ENCODE results near the gene GABRG3.

The GABRG3 gene

DNA sequence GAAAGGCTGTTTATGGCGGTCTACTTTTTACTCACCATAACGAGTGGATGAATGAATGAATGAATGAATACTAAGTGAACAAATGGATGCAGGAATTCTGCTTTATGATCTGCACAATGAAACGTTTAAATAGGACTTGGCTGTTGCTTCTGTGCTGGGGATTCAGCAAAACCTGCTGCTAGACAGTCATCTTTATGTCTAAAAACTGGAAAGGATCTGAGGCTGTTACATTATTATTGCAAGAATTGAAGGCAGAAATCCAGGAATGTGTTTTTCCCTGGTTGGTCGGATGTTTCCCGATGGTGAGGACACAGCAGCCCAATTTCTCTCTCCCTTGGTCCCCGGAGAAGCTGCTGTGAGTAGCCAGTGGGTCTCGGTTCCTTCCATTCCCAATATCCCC is 94.2 kb downstream of the GABRG3 start:
- H3K9me3 Mint-ChIP-seq (ENCODE audit: low read depth) = peaks cover 9% of the 10 kb centered on the region
- no peak overlapping the region for H3K4me3 Mint-ChIP-seq
- no peaks in the 10 kb centered on the region for H3K4me1 Mint-ChIP-seq (ENCODE audit: low read depth)
- no peak overlapping the region for H3K27ac Mint-ChIP-seq
- H3K36me3 Mint-ChIP-seq = no peaks in the 10 kb centered on the region
- no peaks in the 10 kb centered on the region for H3K27me3 Mint-ChIP-seq

GRCh38 chr15:27065785-27066184 is 94.8 kb downstream of the GABRG3 start:
- peaks cover 9% of the 10 kb centered on the region for H3K9me3 Mint-ChIP-seq (ENCODE audit: low read depth)

GRCh38 chr15:27066446-27066845 is 95.5 kb downstream of the GABRG3 start:
- no peaks in the 10 kb centered on the region for H3K27me3 Mint-ChIP-seq
- H3K36me3 Mint-ChIP-seq = no peaks in the 10 kb centered on the region
- H3K4me3 Mint-ChIP-seq = no peak overlapping the region
- no peaks in the 10 kb centered on the region for H3K4me1 Mint-ChIP-seq (ENCODE audit: low read depth)
- H3K9me3 Mint-ChIP-seq (ENCODE audit: low read depth) = peaks cover 9% of the 10 kb centered on the region
- no peak overlapping the region for H3K27ac Mint-ChIP-seq

More at GRCh38 chr15:27065785-27066184, 94.8 kb downstream of the GABRG3 start:
- Mint-ChIP-seq H3K27me3 (no peaks in the 10 kb centered on the region), H3K27ac (no peak overlapping the region), H3K4me1 (ENCODE audit: low read depth) (no peaks in the 10 kb centered on the region), H3K36me3 (no peaks in the 10 kb centered on the region), H3K4me3 (no peak overlapping the region)

DNA sequence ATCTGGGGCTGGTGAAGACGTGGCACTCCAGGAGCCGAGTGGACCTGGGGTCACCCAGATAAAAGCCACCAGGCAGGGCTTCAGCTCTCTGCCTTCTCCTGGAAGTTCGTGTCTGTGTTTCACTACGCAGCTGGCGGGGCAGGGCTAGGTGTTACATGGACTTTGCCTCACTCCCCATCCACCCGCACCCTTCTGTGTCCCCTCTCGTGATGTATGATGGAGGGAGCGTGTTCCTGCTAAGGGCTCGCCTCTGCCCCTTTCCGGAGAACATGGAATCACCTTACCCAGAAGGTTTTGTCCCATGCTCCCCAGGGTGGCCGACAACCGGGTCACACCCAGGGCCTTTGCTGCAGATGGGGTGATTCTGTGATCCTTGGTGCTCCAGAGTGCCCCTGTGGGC is 96.2 kb downstream of the GABRG3 start:
- Mint-ChIP-seq H3K27me3 (no peaks in the 10 kb centered on the region), H3K27ac (no peak overlapping the region), H3K36me3 (no peaks in the 10 kb centered on the region), H3K9me3 (ENCODE audit: low read depth) (peaks cover 10% of the 10 kb centered on the region), H3K4me3 (no peak overlapping the region), H3K4me1 (ENCODE audit: low read depth) (no peaks in the 10 kb centered on the region)

DNA sequence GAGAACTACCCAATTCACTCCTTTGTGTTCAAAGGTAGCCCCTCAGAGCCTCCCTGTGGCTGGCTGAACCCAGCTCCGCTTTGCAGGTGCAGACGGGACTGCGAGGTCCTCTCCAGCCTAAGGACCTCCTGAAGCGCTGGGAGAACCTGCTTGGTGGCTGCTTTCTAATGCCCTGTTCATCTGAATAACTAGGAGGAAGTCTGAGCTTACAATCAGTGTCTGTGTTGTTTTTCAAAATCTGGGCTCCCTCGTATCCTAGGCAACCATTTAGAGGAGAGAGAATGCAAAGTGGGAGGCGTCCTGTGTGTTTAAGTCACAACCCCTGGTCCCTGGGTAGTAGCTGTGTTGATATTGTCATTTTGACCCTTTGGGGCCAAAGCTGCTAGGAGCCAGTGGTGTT is 99.9 kb downstream of the GABRG3 start:
- no peaks in the 10 kb centered on the region for H3K36me3 Mint-ChIP-seq
- H3K4me1 Mint-ChIP-seq (ENCODE audit: low read depth) = no peaks in the 10 kb centered on the region
- no peaks in the 10 kb centered on the region for H3K27me3 Mint-ChIP-seq
- peaks cover 13% of the 10 kb centered on the region for H3K9me3 Mint-ChIP-seq (ENCODE audit: low read depth)
- no peak overlapping the region for H3K27ac Mint-ChIP-seq
- no peak overlapping the region for H3K4me3 Mint-ChIP-seq

DNA sequence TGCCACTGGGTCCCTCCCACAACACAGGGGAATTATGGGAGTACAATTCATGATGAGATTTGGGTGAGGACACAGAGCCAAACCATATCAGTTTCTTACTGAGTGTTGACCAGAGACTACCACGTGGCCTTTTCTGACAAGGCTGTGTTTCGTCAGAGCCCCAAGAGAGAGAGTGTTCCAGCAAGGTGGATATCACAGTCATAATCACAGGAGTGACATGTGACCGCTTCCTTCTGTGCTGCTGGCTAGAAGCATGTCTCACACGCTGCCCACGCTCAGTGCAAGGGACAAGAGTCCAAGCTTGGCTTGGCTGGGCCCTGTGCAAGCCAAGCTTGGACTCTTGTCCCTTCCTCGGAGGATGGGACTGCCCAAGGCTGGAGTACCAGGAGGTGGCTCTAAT is 103.2 kb downstream of the GABRG3 start:
- Mint-ChIP-seq H3K4me1 (ENCODE audit: low read depth) (no peaks in the 10 kb centered on the region), H3K36me3 (no peaks in the 10 kb centered on the region), H3K9me3 (ENCODE audit: low read depth) (peaks cover 4% of the 10 kb centered on the region), H3K4me3 (no peak overlapping the region), H3K27ac (no peak overlapping the region), H3K27me3 (no peaks in the 10 kb centered on the region)

GRCh38 chr15:27077790-27078189 is 106.8 kb downstream of the GABRG3 start:
- no peaks in the 10 kb centered on the region for H3K9me3 Mint-ChIP-seq (ENCODE audit: low read depth)
- no peaks in the 10 kb centered on the region for H3K36me3 Mint-ChIP-seq
- H3K27me3 Mint-ChIP-seq = no peaks in the 10 kb centered on the region
- H3K27ac Mint-ChIP-seq = no peak overlapping the region
- H3K4me1 Mint-ChIP-seq (ENCODE audit: low read depth) = no peaks in the 10 kb centered on the region
- no peak overlapping the region for H3K4me3 Mint-ChIP-seq

DNA sequence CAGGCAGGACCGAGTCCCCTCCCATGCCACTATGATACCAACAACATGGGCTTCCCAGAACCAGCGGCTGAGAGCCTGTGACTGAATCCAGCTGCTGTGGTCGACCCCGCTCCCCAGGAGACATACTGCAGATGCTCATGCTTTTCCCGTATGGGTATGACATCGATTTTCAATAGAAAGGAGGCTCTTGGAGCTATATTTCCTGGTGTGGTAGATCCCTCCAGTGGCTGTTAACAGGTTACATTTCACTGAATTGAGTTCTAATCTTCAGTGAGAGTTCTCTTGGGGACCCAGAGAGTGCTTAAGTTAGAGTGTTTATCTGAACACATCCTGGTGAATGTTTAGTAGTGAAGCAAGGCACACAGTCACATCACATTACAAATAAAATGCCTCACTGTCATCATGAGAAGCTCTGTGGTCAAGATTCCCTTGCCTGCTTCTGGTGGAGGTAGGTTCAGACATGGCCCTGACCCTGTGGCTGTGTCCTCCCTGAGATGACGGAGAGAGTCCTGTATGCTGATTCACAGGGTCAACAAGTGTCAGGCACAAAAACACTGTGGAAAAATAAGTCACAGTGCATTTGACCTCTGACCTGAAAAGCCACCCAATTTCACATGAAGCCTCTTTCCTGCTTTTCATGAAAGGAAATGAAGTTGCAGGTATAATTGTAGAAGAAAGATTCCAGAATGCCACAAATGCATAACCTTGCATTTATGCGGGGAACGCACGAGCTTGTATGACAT is 110.9 kb downstream of the GABRG3 start:
- no peaks in the 10 kb centered on the region for H3K36me3 Mint-ChIP-seq
- H3K4me3 Mint-ChIP-seq = no peak overlapping the region
- H3K27me3 Mint-ChIP-seq = no peaks in the 10 kb centered on the region
- no peaks in the 10 kb centered on the region for H3K9me3 Mint-ChIP-seq (ENCODE audit: low read depth)
- no peaks in the 10 kb centered on the region for H3K4me1 Mint-ChIP-seq (ENCODE audit: low read depth)
- H3K27ac Mint-ChIP-seq = no peak overlapping the region

GRCh38 chr15:27082526-27082925 is 111.5 kb downstream of the GABRG3 start:
- Mint-ChIP-seq H3K4me3 (no peak overlapping the region), H3K4me1 (ENCODE audit: low read depth) (no peaks in the 10 kb centered on the region), H3K9me3 (ENCODE audit: low read depth) (no peaks in the 10 kb centered on the region), H3K27me3 (no peaks in the 10 kb centered on the region), H3K36me3 (no peaks in the 10 kb centered on the region), H3K27ac (no peak overlapping the region)

GRCh38 chr15:27084844-27085243 is 113.9 kb downstream of the GABRG3 start:
- Mint-ChIP-seq H3K36me3 (no peaks in the 10 kb centered on the region), H3K27me3 (no peaks in the 10 kb centered on the region), H3K27ac (no peak overlapping the region), H3K9me3 (ENCODE audit: low read depth) (peaks cover 4% of the 10 kb centered on the region), H3K4me1 (ENCODE audit: low read depth) (no peaks in the 10 kb centered on the region), H3K4me3 (no peak overlapping the region)

DNA sequence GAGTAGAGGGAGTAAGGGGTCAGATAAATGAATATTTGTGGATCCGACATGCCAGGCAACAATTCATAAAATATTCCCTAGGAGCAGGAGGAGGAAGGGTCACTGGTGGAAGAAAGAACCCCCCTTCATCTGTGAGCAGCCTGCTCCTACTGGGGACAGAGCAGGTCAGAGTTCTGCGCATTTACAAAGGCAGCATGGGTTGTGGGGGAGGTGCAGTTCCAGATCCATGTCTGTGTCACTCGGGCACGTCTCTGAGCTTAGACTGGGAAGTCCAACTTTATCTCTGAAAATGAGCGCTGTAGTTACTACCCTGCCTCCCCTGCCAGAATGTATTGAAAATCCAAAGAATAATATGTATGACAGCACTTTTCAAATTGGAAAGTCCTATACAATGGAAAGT is 115.2 kb downstream of the GABRG3 start:
- Mint-ChIP-seq H3K36me3 (no peaks in the 10 kb centered on the region), H3K4me3 (no peak overlapping the region), H3K27ac (no peak overlapping the region), H3K9me3 (ENCODE audit: low read depth) (peaks cover 5% of the 10 kb centered on the region), H3K4me1 (ENCODE audit: low read depth) (no peaks in the 10 kb centered on the region), H3K27me3 (no peaks in the 10 kb centered on the region)

GRCh38 chr15:27086805-27087204 is 115.8 kb downstream of the GABRG3 start:
- no peaks in the 10 kb centered on the region for H3K4me1 Mint-ChIP-seq (ENCODE audit: low read depth)

GRCh38 chr15:27087651-27088583 is 116.9 kb downstream of the GABRG3 start:
- no peaks in the 10 kb centered on the region for H3K4me1 Mint-ChIP-seq (ENCODE audit: low read depth)
- H3K27ac Mint-ChIP-seq = no peak overlapping the region
- H3K27me3 Mint-ChIP-seq = no peaks in the 10 kb centered on the region
- H3K36me3 Mint-ChIP-seq = no peaks in the 10 kb centered on the region
- peaks cover 5% of the 10 kb centered on the region for H3K9me3 Mint-ChIP-seq (ENCODE audit: low read depth)
- no peak overlapping the region for H3K4me3 Mint-ChIP-seq

More at GRCh38 chr15:27086805-27087204, 115.8 kb downstream of the GABRG3 start:
- Mint-ChIP-seq H3K36me3 (no peaks in the 10 kb centered on the region), H3K9me3 (ENCODE audit: low read depth) (peaks cover 5% of the 10 kb centered on the region), H3K27ac (no peak overlapping the region), H3K27me3 (no peaks in the 10 kb centered on the region), H3K4me3 (no peak overlapping the region)

- H3K36me3 Mint-ChIP-seq = no peaks in the 10 kb centered on the region
- no peaks in the 10 kb centered on the region for H3K27me3 Mint-ChIP-seq
- H3K27ac Mint-ChIP-seq = no peak overlapping the region
- no peaks in the 10 kb centered on the region for H3K4me1 Mint-ChIP-seq (ENCODE audit: low read depth)
- H3K4me3 Mint-ChIP-seq = no peak overlapping the region
- H3K9me3 Mint-ChIP-seq (ENCODE audit: low read depth) = peaks cover 5% of the 10 kb centered on the region
These were observed 117.7 kb downstream of the GABRG3 start for GRCh38 chr15:27088584-27089232.

DNA sequence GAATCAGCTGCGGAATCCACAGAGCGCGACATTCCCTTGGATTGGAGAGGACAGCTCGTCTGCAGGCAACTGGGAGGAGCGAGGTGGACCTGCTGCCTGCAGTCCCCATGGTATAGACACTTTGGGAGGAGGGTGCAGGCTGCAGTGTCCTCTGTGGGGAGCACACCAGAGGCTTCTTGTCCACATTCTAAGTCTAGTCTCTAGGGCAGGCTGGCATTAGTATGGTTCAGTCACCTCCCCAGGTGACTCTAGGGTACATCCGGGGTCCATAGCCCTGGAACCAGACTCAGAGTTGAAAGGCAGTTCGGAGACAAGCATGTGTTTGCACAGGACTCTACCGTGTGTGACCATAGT is 118.2 kb downstream of the GABRG3 start:
- H3K9me3 Mint-ChIP-seq (ENCODE audit: low read depth) = peaks cover 5% of the 10 kb centered on the region
- H3K27me3 Mint-ChIP-seq = no peaks in the 10 kb centered on the region
- no peak overlapping the region for H3K4me3 Mint-ChIP-seq
- H3K27ac Mint-ChIP-seq = no peak overlapping the region
- no peaks in the 10 kb centered on the region for H3K4me1 Mint-ChIP-seq (ENCODE audit: low read depth)
- H3K36me3 Mint-ChIP-seq = no peaks in the 10 kb centered on the region
